GM21381 (cell line): ENCODE measurements around the gene ELAC1.
"Not testable (repeated sequence)": the region's sequence is repeated elsewhere in the genome, so short reads cannot be mapped to it uniquely, and the experiment has no call there.

Experiments used
- ATAC-seq: cut with Tn5 transposase; IDR thresholded peaks from one replicate; pipeline ENCODE4 v1.9.1; 2021; ENCODE audit warnings: mild to moderate bottlenecking, moderate library complexity; ENCODE audit not compliant: unreplicated experiment

The ELAC1 gene, protein sequence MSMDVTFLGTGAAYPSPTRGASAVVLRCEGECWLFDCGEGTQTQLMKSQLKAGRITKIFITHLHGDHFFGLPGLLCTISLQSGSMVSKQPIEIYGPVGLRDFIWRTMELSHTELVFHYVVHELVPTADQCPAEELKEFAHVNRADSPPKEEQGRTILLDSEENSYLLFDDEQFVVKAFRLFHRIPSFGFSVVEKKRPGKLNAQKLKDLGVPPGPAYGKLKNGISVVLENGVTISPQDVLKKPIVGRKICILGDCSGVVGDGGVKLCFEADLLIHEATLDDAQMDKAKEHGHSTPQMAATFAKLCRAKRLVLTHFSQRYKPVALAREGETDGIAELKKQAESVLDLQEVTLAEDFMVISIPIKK

GRCh38 chr18:50967714-50968661 is at the start of gene ELAC1:
Gene ELAC1, plus strand, starts transcription at chr18:50968040. Its CDS starts 6,365 bp downstream, at chr18:50974405.
- peak; percentile 93 for ATAC-seq

DNA sequence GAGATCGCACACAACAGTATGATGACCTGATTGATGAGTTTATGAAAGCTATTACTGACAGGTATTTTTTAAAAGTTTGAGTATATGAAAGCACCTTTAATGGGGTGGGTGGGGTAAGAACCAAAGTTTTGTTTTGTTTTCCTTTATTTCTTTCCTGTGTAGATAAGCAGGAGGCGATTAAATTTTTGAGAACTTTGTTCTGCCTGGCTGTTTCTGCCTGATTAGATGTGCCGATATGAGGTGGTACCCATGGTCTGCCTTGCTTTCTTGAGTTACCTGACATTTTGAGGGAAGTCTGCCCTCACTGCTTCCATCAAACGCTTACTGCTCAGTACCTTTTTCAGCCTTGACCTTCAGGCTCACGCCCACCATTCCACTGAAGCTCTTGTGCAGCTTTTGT is 49.7 kb upstream of the ELAC1 start:
- ATAC-seq = no peak

DNA sequence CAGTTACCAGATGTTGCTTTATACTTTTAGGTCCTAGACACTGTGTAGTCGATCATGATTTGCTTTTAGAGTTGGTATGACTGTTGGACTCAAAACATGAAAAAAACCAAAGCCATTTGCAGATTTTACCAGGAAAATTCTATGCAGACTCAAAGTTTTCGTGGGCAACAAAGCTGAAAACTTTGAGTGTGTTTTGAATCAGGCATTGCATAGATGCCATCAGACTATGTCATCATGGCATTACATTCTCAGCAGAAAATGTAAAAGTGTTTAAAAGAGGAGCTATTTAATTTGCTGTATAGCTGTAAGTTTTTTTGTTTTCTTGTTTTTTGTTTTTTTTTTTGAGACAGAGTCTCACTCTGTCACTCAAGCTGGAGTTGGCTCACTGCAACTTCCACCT is 43.5 kb upstream of the ELAC1 start:
- ATAC-seq = no peak

GRCh38 chr18:50926521-50926920 is 41.3 kb upstream of the ELAC1 start:
- ATAC-seq = no peak

- no peak for ATAC-seq
Observed at GRCh38 chr18:50928551-50928950, 39.3 kb upstream of the ELAC1 start.

- ATAC-seq = no peak
Observed at GRCh38 chr18:50933684-50934083, 34.2 kb upstream of the ELAC1 start.

DNA sequence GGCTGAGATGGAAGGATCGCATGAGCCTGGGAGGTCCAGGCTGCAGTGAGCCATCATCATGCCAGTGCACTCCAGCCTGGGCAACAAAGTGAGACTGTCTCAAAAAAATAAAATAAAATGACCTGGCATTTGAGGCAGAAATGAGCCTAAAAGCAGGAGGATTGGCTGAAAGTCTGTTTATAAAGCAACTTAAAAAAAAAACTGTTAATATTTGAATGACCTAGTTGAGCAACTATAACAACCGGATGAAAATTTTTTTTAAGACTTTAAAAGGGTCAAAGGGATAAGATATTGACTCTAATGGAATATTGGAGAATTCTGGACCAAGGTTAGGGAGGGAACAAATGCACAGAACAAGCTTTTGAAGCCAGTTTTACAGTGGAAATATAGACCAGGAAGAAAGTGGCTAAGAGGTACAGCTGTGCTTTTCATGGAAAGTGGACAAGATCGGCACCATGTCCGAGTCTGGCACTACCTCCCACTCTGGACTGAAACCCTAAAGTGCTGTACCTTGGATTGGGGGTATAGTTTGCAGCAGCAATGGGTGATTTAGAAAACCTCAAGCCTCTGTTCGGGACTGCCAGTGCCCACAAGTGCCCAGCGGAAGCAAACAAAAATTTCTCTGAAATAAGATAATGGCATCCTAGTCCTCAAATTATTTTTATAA is 33.2 kb upstream of the ELAC1 start:
- no peak for ATAC-seq

DNA sequence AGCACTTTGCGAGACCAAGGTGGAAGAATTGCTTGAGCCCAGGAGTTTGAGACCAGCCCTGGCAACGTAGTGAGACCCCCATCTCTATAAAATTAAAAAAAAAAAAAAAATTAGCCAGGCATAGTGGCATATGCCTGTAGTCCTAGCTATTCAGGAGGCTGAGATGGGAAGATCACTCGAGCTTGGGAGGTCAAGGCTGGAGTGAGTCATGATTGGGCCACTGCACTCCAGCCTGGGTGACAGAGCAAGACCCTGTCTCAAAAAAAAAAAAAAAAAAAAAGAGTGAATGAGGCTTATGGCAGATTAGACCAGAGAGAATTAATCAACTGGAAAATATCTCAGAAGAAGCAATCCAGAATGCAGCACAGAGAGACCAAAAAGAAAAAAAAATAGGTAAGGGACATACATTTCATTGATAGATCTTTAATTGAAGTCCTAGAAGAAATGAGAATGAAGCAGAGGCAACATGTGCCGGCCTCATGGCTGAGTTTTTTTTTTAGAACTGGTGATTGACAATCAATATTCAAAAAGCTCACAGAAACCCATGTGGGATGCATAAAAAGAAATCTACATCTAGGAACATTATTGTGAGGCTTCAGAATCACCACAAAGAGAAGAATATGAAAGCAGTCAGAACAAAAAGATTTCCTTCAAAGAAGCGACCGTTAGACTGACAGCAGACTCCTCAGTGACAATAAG is 32.2 kb upstream of the ELAC1 start:
- no peak for ATAC-seq

GRCh38 chr18:50937183-50937582 is 30.7 kb upstream of the ELAC1 start:
- no peak for ATAC-seq

- no peak for ATAC-seq
Observed at GRCh38 chr18:50938912-50939311, 28.9 kb upstream of the ELAC1 start.

DNA sequence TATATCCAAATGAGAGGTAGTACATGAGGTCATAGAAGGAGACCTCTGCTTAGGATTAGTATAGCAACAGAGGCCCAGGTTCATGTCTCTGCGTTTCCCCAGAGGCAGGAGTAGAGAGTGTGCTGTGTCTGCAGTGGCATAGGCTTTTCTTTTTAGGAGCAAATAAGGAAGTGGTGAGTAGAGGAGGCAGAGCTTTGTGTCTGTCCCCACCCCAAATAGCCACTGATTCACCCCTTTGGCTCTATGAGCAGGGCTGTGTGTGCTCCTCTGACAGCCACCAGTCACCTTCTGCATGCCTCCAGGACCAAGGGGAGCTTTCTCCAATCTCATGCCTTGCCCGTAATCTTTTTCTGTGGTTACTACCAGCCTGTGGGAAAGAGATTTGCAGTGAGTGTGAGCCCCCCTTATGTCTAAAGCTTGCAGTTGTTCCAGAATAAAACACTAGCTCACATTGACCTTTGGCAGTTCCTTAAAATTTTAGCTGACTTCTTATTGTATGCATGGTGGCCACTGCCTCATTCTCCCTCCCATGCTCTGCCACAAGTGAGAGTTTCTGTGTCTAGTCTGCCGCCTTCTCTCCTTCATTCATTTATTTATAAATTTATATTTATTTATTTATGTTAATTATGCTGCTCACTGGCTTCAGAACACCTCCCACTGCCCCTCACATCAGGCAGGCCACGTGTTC is 23.5 kb upstream of the ELAC1 start:
- ATAC-seq = no peak

GRCh38 chr18:50945918-50946317 is 21.9 kb upstream of the ELAC1 start:
- not testable (repeated sequence) for ATAC-seq

GRCh38 chr18:50947899-50948298 is 19.9 kb upstream of the ELAC1 start:
- no peak for ATAC-seq

DNA sequence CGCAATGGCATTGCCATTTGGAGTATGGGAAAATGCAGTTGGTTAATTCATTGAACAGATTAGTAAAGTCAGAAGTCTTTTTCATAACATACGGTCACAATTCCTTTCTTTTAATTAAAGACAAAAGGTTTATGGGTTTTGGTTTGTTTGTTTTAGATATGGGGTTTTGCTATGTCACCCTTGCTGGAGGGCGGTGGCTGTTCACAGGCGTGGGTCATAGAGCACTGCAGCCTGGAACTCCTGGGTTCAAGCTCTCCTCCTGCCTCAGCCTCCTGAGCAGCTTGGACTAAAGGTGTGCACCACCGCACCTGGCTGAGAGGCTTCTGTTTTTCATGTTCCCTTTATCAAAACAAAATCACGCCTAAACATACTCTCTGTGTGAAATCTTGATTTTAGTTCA is 18.7 kb upstream of the ELAC1 start:
- no peak for ATAC-seq

DNA sequence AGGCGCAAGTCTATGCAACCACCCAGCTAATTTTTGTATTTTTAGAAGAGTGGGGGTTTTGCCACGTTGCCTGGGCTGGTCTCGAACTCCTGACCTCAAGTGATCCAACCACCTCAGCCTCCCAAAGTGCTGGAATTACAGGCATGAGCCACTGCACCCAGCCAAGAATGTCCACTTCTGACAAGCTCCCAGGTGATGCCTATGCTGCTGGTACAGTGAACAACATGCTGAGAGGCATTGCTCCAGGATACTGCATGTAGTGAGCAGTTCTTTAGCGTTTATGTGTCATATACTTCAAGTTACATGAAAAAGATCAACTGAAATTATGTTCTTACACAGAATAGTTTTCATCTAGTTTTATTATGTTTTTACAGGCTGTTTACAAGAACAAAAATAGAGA is 17.2 kb upstream of the ELAC1 start:
- no peak for ATAC-seq

DNA sequence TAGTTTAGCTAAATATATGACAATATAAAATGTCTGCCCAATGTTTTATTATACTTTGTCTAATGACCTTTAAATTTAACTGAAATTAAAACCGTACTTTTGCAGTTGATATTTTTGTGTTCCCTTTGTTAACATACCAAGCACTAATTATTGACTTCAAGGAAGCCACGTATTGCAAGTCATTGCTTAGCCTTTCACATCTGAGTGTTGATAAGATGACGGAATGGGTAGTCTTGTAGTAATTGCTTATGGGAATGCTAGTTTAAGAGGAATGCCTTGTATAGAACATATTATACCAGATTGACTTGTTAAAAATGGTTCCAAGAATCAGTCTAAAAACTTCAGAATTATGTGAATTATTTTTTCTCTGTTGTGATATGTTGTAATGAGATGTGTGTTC is 14.0 kb upstream of the ELAC1 start:
- no peak for ATAC-seq

GRCh38 chr18:50955253-50955652 is 12.6 kb upstream of the ELAC1 start:
- ATAC-seq = no peak

GRCh38 chr18:50956116-50956515 is 11.7 kb upstream of the ELAC1 start:
- no peak for ATAC-seq

GRCh38 chr18:50961974-50962373 is 5.9 kb upstream of the ELAC1 start:
- ATAC-seq = no peak

DNA sequence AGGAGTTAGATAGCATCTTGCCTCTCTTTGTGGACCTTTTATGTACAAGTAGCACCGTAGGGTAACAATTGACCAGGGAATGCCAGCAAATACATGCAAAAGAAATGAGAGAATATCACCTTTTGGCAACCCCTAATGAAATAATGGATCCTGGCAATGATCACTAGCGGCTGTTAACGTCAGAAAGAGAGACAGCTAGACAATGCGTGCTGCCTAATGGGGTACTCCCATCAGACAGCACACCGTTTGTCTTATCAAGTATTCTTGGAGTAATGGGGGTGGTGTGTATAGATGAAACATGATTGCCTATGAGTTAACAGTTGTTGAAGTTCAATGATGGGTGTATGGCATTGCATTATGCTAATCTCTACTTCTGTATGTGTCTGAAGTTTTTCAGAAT is 1.6 kb downstream of the ELAC1 start:
- ATAC-seq = no peak
